ENCODE results near the gene VASN.

DNA sequence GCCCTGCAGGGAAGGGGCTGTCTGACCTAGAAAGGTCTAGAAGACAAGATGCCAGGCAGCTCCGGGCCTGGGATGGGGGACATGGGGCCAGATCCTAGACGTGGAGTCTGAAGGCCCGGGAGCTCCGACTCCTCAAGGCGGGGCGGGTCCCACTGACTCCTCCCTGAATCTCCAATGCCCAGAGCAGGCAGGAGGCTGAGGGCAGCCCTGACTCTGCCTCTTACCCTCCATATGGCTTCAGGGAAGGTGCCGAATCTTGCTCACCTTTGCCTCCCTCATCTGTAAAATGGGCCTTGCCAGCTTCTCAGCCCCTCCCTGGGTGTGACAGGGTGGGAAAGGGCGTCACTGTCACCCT lies 14.8 kb downstream of the VASN start:
- TF ChIP-seq CTCF (IDR thresholded peaks at IDR 0.05) = no peak
- no peak for TF ChIP-seq POLR2AphosphoS5 (IDR thresholded peaks at IDR 0.05)

All from breast epithelium (tissue), 3 donors.